Prostate gland (tissue), 2 donors: ENCODE results near the gene KIF2C. TPM values are rescaled to one million over a fixed set of nuclear protein-coding genes. Genes with fewer than 3 reads are reported as not detected.

Experiments used
- DNase-seq: peaks from one replicate; pipeline ENCODE4 v3.0.0-alpha.2; 2019; ENCODE audit warnings: low spot score
- H3K27ac ChIP-seq, 2 donors: fragments of 200-600 bp; sonication (generic); 2 replicates each; pipeline ENCODE4 v1.5.1; 2017 to 2019
- H3K27me3 ChIP-seq: fragments of 200-600 bp; sonication (generic); replicated peaks from 2 replicates; pipeline ENCODE4 v1.5.1; 2019; ENCODE audit not compliant: insufficient read depth
- H3K36me3 ChIP-seq, 2 donors: fragments of 200-600 bp; sonication (generic); 1 replicate in 1 of 2; 2 replicates in 1 of 2; pipeline versions ENCODE4 v1.5.1 to v1.8.1; 2017 to 2019
- H3K4me1 ChIP-seq: fragments of 200-600 bp; sonication (generic); replicated peaks from 2 replicates; pipeline ENCODE4 v1.5.1; 2019
- H3K4me3 ChIP-seq, 2 donors: fragments of 200-600 bp; sonication (generic); 2 replicates each; pipeline ENCODE4 v1.5.1; 2017 to 2019
- H3K9me3 ChIP-seq: fragments of 200-600 bp; sonication (generic); 2 replicates; pipeline ENCODE4 v1.5.1; 2017
- CTCF ChIP-seq, 4 experiments: fragments of 200-600 bp in 2 of 4; fragments of 450-650 bp in 2 of 4; sonication (generic) in 2 of 4; IDR thresholded peaks; 1 replicate in 3 of 4; 2 replicates in 1 of 4; pipeline ENCODE4 v1.5.1; 2016 to 2019; ENCODE audit warnings: antibody characterized with exemption in 4 of 4, mild to moderate bottlenecking in 2 of 4, moderate library complexity in 2 of 4
- POLR2A ChIP-seq: fragments of 450-650 bp; IDR thresholded peaks from one replicate; pipeline ENCODE4 v1.6.1; 2016; ENCODE audit warnings: antibody characterized with exemption, mild to moderate bottlenecking
- POLR2AphosphoS5 ChIP-seq: sonication (generic); formaldehyde crosslinking; IDR thresholded peaks from one replicate; pipeline ENCODE4 v1.6.1; 2017; ENCODE audit warnings: antibody characterized with exemption
- WGBS: methylation state at CpG from one replicate; pipeline ENCODE4 v1.1.5; 2018; 5-methylcytosine and 5-hydroxymethylcytosine counted together
- intact Hi-C: fragments of 100-400 bp; cut with DNase I; formaldehyde crosslinking; loops from one replicate; pipeline ENCODE4 v1.14.2; 2022
- total RNA-seq, 2 donors: library from RNA; depleted of rRNA; stranded (reverse); fragments of >200 nt; gene quantifications; one replicate each; pipeline ENCODE4 v1.1.0, GENCODE V29; 2016

Gene KIF2C
- total RNA-seq, 2 donors from 2014 or later, result 3.5 to 13.2 TPM

- Histone ChIP-seq H3K9me3 (no peaks in the 10 kb centered on the region), H3K4me3 (peak within 1 kb of the TSS; percentile 72 to 80)
- intact Hi-C loops, result loop anchor here (5.0 to 10.0 kb wide), 2 partner anchors 237 to 529 kb away; partner anchors contain the start of genes HECTD3 and UROD
Measured at GRCh38 chr1:44775078-44775929, 35.7 kb downstream of the KIF2C start, which contains the start of gene RPS8. Gene RPS8 (plus strand): TSS chr1:44775540. CDS start chr1:44775597, 57 bp downstream.

GRCh38 chr1:44775930-44776729, 36.5 kb downstream of the KIF2C start:
- DNase-seq, result no peak
- intact Hi-C loops, result loop anchor here (5.0 to 10.0 kb wide), 2 partner anchors 236 to 529 kb away; partner anchors contain the start of genes HECTD3 and UROD
- no peaks in the 10 kb centered on the region for H3K9me3 ChIP-seq
- TF ChIP-seq CTCF (IDR thresholded peaks at IDR 0.05) (no peak), POLR2AphosphoS5 (no peak), POLR2A (no peak)
- peaks cover 4 to 5% of the 10 kb centered on the region in 2 donors for H3K36me3 ChIP-seq
- H3K27me3 ChIP-seq, result no peaks in the 10 kb centered on the region
- peaks cover 5% of the 10 kb centered on the region for H3K4me1 ChIP-seq
- H3K27ac ChIP-seq, result peak overlapping the region; percentile 92 to 94
- peak overlapping the region; percentile 72 to 80 for H3K4me3 ChIP-seq
- 4% methylated on average over 30 of the region's 36 CpGs for WGBS

More at GRCh38 chr1:44775078-44775929, 35.7 kb downstream of the KIF2C start, which contains the start of gene RPS8:
- Histone ChIP-seq H3K27me3 (no peaks in the 10 kb centered on the region), H3K4me1 (peaks cover 5% of the 10 kb centered on the region), H3K36me3 (peaks cover 4 to 5% of the 10 kb centered on the region in 2 donors), H3K27ac (peak within 1 kb of the TSS; percentile 92 to 94)
- DNase-seq, result peak; percentile 92
- TF ChIP-seq CTCF (IDR thresholded peaks at IDR 0.05), result peak in 3 of 4 experiments; percentile 9 to 35 (median 10)
- peak; percentile 99 for TF ChIP-seq POLR2AphosphoS5
- peak; percentile 85 for TF ChIP-seq POLR2A
- WGBS, result under 1% methylated on average over 59 of the region's 65 CpGs

DNA sequence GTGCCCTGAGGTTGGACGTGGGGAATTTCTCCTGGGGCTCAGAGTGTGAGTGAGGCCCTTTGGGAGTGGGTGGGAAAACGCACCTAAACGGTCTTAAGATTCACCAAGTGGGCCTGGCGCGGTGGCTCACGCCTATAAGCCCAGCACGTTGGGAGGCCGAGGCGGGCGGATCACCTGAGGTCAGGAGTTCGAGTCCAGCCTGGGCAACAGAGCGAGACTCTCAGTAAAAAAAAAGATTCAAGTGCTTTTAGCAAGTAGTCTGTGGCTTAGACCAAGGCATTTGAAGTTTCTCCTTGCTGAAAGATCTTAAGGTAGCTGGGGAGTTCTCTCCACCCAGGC, 37.1 kb downstream of the KIF2C start:
- intact Hi-C loops, result loop anchor here (5.0 to 10.0 kb wide), 2 partner anchors 236 to 528 kb away; partner anchors contain the start of genes HECTD3 and UROD
- Histone ChIP-seq H3K9me3 (no peaks in the 10 kb centered on the region), H3K27ac (peak overlapping the region; percentile 92 to 94), H3K4me1 (peaks cover 5% of the 10 kb centered on the region), H3K36me3 (peaks cover 4 to 5% of the 10 kb centered on the region in 2 donors), H3K27me3 (no peaks in the 10 kb centered on the region), H3K4me3 (peak overlapping the region; percentile 72 to 80)
- WGBS, result 48% methylated on average over 12 of the region's 12 CpGs
- TF ChIP-seq CTCF (IDR thresholded peaks at IDR 0.05) (no peak), POLR2A (no peak), POLR2AphosphoS5 (no peak)
- no peak for DNase-seq

- no peak overlapping the region for H3K4me3 ChIP-seq
- H3K9me3 ChIP-seq, result no peaks in the 10 kb centered on the region
- peaks cover 5% of the 10 kb centered on the region for H3K4me1 ChIP-seq
- no peak for DNase-seq
- H3K27me3 ChIP-seq, result no peaks in the 10 kb centered on the region
- peaks cover 4 to 5% of the 10 kb centered on the region in 2 donors for H3K36me3 ChIP-seq
- TF ChIP-seq POLR2AphosphoS5 (no peak), CTCF (IDR thresholded peaks at IDR 0.05) (no peak), POLR2A (no peak)
- WGBS, result 66% methylated on average over 14 of the region's 14 CpGs
- intact Hi-C loops, result loop anchor here (5.0 to 10.0 kb wide), 2 partner anchors 235 to 527 kb away; partner anchors contain the start of genes HECTD3 and UROD
- H3K27ac ChIP-seq, result no peak overlapping the region
Measured at GRCh38 chr1:44777547-44777946, 37.9 kb downstream of the KIF2C start.
